Liver (tissue), 3 donors: ENCODE data around the gene RIGI.

ENCODE experiments used
- ATF3 ChIP-seq: IDR thresholded peaks from 2 replicates; pipeline ENCODE4 v1.6.1; 2016; ENCODE audit warnings: antibody characterized with exemption
- CTCF ChIP-seq: fragments of 150-350 bp; IDR thresholded peaks from 2 replicates; pipeline ENCODE4 v1.5.1; 2017; ENCODE audit warnings: improper control_type of control experiment, low read depth, low read length; ENCODE audit not compliant: missing input control
- EGR1 ChIP-seq, 2 donors: IDR thresholded peaks; 2 replicates each; pipeline ENCODE4 v1.6.1; 2016 to 2018; ENCODE audit warnings: antibody characterized with exemption in 2 of 2, low read depth in 2 of 2
- GABPA ChIP-seq, 2 donors: IDR thresholded peaks in 1 of 2; conservative IDR thresholded peaks in 1 of 2; 2 replicates each; pipeline ENCODE4 v1.6.1; 2016; ENCODE audit warnings: antibody characterized with exemption in 2 of 2, mild to moderate bottlenecking in 1 of 2, moderate library complexity in 1 of 2
- HNF4A ChIP-seq, 2 donors: conservative IDR thresholded peaks; 2 replicates each; pipeline ENCODE4 v1.6.1; 2016; ENCODE audit warnings: antibody characterized with exemption in 2 of 2, mild to moderate bottlenecking in 2 of 2
- HNF4G ChIP-seq: IDR thresholded peaks from 2 replicates; pipeline ENCODE4 v1.6.1; 2016; ENCODE audit warnings: antibody characterized with exemption
- MAX ChIP-seq: IDR thresholded peaks from 2 replicates; pipeline ENCODE4 v1.6.1; 2016; ENCODE audit warnings: antibody characterized with exemption
- NR2F2 ChIP-seq: IDR thresholded peaks from 2 replicates; pipeline ENCODE4 v1.6.1; 2016; ENCODE audit warnings: antibody characterized with exemption
- RAD21 ChIP-seq, 2 donors: IDR thresholded peaks; 2 replicates each; pipeline ENCODE4 v1.6.1; 2016; ENCODE audit warnings: antibody characterized with exemption in 2 of 2, mild to moderate bottlenecking in 2 of 2
- REST ChIP-seq: IDR thresholded peaks from 2 replicates; pipeline ENCODE4 v1.6.1; 2016; ENCODE audit warnings: antibody characterized with exemption, mild to moderate bottlenecking
- TAF1 ChIP-seq: conservative IDR thresholded peaks from 2 replicates; pipeline ENCODE4 v1.6.1; 2016; ENCODE audit warnings: antibody characterized with exemption, mild to moderate bottlenecking
- YY1 ChIP-seq: IDR thresholded peaks from 2 replicates; pipeline ENCODE4 v1.6.1; 2016; ENCODE audit warnings: antibody characterized with exemption, mild to moderate bottlenecking
- ZBTB33 ChIP-seq: IDR thresholded peaks from 2 replicates; pipeline ENCODE4 v1.6.1; 2016; ENCODE audit warnings: antibody characterized with exemption
- donor health status: healthy.
- donor health status: healthy.

- TF ChIP-seq CTCF (no peak), YY1 (no peak), TAF1 (no peak), REST (no peak), HNF4A (conservative IDR thresholded peaks at IDR 0.05) (no peak), EGR1 (IDR thresholded peaks at IDR 0.05; ENCODE audit: low read depth in 2 of 2) (no peak), RAD21 (IDR thresholded peaks at IDR 0.05) (no peak), GABPA (IDR thresholded peaks at IDR 0.05 in 1 of 2, conservative IDR thresholded peaks at IDR 0.05 in 1 of 2) (no peak), ATF3 (no peak), NR2F2 (no peak), HNF4G (no peak), MAX (no peak), ZBTB33 (no peak)
These were observed 40.8 kb upstream of the RIGI start for GRCh38 chr9:32566770-32567169.
